ENCODE data around the gene ELK3.

The ELK3 gene

DNA sequence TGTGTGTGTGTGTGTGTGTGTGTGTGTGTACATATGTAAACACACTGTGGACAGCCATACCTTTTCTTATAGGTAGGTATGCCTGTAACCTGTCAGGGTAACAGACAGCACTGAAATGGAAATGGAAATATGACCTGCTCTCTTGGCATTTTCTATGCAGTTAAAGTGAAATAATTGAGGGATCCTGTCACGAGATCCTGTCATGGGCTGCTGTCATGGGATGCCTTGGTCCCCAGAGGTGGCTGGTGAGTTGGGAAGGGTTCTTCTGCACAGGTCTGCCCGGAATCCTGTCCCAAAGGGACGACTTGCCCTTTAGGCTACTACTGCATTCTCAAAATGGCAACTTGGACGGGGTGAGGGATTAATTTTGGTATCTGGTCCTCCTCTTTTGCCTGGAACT, 47.3 kb downstream of the ELK3 start:
- in situ Hi-C loops (cut with HindIII; ENCODE audit: low sequenced_read_pairs): no loop called here
- no peak overlapping the region for H3K4me3 ChIP-seq (ENCODE audit: low read depth, low read length)
- no peak for TF ChIP-seq CTCF (IDR thresholded peaks at IDR 0.05; ENCODE audit: low read depth, low read length, missing control alignments)
- DNase-seq (ENCODE audit: low read depth): no peak

DNA sequence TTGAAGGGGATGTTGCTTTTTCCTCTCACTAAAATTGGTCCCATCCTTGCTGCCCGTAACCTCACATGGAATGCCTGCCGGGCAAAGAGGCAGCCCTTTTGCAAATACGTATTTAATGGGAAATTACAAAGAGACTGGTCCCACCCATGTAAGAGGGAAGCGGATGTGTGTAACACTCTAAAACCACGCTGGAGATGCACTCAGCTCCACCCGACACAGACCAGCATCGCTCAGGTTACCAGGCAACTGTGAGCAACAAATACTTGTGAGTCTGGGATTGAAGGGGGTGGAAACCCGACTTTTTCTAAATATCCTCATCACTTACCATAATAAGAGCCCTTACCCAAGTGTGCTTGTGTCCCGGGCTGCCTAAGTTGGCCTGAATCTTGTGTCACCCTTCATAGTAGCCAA, 47.7 kb downstream of the ELK3 start:
- no peak for DNase-seq (ENCODE audit: low read depth)
- in situ Hi-C loops (cut with HindIII; ENCODE audit: low sequenced_read_pairs): no loop called here
- TF ChIP-seq CTCF (IDR thresholded peaks at IDR 0.05; ENCODE audit: low read depth, low read length, missing control alignments): no peak
- no peak overlapping the region for H3K4me3 ChIP-seq (ENCODE audit: low read depth, low read length)

- in situ Hi-C loops (cut with HindIII; ENCODE audit: low sequenced_read_pairs): no loop called here
- no peak for TF ChIP-seq CTCF (IDR thresholded peaks at IDR 0.05; ENCODE audit: low read depth, low read length, missing control alignments)
- no peak for DNase-seq (ENCODE audit: low read depth)
- H3K4me3 ChIP-seq (ENCODE audit: low read depth, low read length): no peak overlapping the region
Observed at GRCh38 chr12:96242597-96242996, 48.4 kb downstream of the ELK3 start.

DNA sequence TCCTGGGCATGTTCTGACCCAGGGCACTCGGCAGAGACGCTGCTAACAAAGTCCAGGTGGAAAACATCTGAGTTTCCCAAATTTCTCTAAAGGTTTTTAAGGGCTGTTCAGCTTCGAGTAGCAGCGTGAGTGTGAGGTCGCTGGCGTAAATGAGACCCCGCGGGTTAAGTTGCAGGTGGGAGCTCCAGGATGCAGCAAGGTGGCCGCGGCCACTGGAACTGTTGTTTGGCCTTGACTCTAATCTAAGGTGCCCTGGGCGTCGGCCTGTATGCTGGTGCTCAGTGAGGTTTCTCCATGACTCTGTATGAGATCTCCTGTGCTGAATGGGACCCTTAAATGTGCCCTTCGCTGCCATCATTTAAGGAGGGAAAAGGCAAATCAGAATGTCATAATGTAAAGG, 50.7 kb downstream of the ELK3 start:
- in situ Hi-C loops (cut with HindIII; ENCODE audit: low sequenced_read_pairs): no loop called here
- TF ChIP-seq CTCF (IDR thresholded peaks at IDR 0.05; ENCODE audit: low read depth, low read length, missing control alignments): no peak
- no peak for DNase-seq (ENCODE audit: low read depth)
- no peak overlapping the region for H3K4me3 ChIP-seq (ENCODE audit: low read depth, low read length)

DNA sequence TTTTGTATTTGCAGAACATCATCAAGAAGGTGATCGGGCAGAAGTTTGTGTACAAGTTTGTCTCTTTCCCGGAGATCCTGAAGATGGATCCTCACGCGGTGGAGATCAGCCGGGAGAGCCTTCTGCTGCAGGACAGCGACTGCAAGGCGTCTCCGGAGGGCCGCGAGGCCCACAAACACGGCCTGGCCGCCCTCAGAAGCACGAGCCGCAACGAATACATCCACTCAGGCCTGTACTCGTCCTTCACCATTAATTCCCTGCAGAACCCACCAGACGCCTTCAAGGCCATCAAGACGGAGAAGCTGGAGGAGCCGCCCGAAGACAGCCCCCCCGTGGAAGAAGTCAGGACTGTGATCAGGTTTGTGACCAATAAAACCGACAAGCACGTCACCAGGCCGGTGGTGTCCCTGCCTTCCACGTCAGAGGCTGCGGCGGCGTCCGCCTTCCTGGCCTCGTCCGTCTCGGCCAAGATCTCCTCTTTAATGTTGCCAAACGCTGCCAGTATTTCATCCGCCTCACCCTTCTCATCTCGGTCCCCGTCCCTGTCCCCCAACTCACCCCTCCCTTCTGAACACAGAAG, 52.8 kb downstream of the ELK3 start:
- no peak overlapping the region for H3K4me3 ChIP-seq (ENCODE audit: low read depth, low read length)
- DNase-seq (ENCODE audit: low read depth): no peak
- in situ Hi-C loops (cut with HindIII; ENCODE audit: low sequenced_read_pairs): no loop called here
- no peak for TF ChIP-seq CTCF (IDR thresholded peaks at IDR 0.05; ENCODE audit: low read depth, low read length, missing control alignments)

- no peak for TF ChIP-seq CTCF (IDR thresholded peaks at IDR 0.05; ENCODE audit: low read depth, low read length, missing control alignments)
- in situ Hi-C loops (cut with HindIII; ENCODE audit: low sequenced_read_pairs): no loop called here
- no peak for DNase-seq (ENCODE audit: low read depth)
- H3K4me3 ChIP-seq (ENCODE audit: low read depth, low read length): no peak overlapping the region
Observed at GRCh38 chr12:96247563-96247962, 53.4 kb downstream of the ELK3 start.

Data from astrocyte of the cerebellum (primary cell).